CMK (cell line): ENCODE results near the gene ETFB.

Experiments used
- DNase-seq: peaks from one replicate; pipeline ENCODE4 v3.0.0-alpha.2; 2010; ENCODE audit warnings: low read depth

The ETFB gene

DNA sequence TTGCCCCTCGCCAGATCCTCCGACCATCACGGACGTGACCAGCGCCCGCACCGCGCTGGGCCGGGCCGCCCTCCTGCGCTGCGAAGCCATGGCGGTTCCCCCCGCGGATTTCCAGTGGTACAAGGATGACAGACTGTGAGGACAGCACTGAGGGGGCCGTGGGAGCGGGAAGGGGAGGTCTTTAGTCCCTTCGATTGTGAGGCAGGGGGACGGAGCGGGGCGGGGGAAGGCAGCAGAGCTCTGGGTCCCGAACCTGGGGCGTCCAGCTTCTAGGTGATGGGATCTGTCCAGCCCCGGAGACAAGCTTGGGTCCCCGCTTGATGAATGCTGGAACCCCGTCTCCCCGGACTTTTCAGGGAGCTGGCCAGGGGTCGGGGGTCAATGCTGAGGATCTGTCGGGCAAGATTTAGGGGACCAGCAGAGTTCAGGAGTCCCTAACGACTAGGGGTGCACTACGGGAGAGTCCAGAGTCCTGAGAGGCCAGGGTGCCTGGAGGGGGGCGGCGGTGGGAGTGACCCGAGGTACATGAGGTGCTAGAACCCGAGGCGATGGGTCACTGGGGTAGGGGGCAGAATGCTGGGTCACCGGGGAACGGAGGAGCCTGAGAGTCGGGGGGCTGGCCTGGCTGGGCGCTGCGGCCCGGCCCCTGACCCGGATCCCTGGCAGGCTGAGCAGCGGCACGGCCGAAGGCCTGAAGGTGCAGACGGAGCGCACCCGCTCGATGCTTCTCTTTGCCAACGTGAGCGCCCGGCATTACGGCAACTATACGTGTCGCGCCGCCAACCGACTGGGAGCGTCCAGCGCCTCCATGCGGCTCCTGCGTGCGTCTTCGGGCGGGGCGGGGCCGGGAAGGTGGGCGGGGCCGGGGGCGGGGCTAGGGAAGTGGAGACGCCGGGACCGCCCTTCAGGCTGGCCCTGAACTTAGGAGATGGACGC, 38.9 kb downstream of the ETFB start:
- DNase-seq: peak; percentile 30

DNA sequence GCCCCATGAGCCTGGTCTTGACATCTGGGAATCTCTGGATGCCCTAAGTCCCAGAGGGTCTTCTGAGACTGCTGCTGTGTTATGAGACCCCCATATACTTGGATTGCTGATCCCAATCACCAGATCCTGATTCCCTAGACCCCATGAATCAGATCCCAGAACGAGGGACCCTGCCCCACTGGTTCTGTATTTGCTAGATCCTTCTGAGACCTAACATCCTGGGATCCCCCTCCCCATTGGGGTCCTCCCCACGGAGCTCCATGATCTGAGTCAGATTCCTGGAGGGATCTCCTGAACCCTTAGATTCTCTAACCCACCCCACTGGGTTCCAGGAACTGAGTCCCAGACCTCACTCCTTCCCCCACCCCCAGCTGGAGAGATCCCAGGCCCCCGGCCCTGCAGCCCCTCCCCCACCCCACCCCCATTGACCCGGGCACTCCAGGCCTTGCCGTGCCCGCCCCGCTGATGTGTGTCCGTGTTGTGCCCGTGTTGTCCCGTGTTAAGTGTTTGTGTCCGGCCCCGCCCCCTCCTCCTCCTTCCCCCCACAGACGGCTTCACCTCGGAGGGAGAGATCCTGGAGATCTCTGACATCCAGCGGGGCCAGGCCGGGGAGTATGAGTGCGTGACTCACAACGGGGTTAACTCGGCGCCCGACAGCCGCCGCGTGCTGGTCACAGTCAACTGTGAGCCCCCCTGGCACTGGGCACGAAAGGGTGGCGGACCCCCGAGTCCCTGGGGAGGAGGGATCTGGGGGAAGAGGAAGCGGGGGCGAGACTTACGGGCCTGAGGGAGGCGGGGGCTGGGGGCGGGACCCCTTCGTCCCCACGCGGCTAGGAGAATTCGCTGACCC, 39.7 kb downstream of the ETFB start:
- DNase-seq: no peak

DNA sequence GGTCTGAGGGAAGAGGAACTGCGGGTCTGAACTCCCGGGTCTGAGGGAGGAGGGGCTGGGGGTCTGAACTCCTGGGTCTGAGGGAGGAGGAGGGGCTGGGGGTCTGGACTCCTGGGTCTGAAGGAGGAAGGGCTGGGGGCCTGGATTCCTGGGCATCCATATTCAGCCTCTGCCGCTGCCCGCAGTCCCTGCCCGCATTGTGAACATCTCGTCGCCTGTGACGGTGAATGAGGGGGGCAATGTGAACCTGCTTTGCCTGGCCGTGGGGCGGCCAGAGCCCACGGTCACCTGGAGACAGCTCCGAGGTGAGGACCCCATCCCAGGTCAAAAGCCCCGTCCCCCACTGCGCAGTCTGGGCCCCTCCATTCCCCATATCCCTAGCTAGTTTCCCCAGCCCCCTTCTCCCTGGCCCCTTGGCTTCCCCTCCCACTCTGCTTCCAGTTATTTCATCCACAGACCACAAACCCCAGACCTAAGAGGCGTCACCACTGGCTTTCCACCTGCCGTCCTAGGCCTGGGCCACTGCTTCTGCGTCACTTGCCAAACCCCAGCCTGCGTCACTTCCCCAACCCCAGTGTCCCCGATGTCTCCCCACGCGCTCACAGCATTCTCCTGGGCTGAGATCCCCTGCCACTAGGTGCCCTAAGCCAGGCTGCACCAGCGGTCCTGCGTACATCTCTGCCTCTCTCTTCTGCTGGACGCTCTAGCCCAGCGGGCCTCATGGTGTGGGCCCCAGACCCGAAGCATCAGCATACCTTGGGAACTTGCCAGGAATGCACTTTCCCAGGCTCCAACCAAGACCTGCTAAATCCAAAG, 40.8 kb downstream of the ETFB start:
- no peak for DNase-seq

DNA sequence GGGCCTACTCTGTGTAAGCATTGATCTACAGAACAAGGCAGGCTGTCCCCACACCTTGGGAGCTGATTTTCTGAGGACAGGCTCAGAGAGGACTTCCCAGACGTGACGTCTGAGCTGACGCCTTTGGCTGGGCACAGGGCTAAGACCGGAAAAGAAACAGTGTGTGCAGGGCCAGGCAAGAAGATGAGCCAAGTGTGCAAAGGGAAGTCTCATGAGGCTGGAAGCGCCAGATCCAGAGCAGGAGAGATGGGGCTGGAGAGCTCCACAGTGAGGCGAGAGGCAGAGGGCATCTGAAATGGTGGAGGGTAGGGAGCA, 42.1 kb downstream of the ETFB start:
- DNase-seq: no peak

DNA sequence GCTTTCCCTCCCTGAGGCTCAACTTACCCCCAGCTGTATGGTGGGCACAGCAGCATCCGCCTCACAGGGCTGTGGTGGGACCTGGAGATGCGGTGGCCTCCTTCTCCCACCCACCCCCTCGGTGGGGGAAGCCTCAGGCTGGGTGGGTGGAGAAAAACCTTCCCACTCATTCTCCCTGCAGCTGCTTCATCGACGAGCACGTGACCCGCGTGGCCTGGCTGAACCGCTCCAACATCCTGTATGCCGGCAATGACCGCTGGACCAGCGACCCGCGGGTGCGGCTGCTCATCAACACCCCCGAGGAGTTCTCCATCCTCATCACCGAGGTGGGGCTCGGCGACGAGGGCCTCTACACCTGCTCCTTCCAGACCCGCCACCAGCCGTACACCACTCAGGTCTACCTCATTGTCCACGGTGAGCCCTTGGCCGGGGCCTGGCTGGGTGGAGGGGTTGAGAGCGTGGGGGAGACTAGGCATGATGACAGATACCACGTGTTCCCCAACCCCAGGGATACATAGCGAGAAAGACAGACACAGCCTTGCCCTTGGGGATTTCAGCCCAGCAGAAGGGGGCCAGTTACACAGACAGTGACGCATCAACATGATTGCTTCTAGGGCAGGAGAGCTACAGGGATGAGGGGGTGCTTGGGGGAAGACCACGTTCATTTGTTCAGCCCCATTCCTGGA, 42.6 kb downstream of the ETFB start:
- no peak for DNase-seq

DNA sequence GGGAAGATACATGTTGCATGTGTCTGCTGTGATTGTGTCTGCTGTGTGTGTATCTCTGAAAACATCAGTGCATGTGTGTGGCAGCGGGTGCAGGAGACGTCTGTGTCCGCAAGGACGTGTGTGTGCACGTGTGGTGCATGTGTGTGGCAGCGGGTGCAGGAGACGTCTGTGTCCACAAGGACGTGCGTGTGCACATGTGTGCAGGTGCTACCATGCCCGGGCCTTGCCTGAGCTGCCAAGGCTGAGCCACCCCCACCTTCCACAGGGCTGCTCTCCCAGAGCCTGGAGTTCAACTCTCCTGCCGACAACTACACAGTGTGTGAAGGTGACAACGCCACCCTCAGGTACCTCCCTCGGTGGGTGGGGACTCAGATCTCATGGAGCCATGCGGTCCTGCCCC, 44.4 kb downstream of the ETFB start:
- DNase-seq: no peak

DNA sequence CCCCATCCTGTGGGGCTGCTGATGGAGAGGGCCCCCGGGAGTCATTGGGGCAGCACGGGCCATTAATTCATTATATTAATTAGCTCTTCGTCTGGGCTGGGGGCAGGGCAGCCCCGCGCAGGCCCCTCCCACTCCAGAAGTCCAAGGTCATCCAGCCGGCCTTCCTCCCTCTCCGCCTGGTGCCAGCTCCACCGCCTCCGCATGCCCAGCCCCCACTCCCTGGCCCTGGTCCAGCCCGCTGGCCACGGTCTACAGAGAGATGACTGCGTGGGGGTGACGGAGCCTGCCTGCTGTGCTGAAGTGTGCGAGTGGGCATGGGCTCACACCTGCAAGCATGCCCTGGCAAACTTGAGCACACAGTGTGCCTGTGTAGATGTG, 45.9 kb downstream of the ETFB start:
- no peak for DNase-seq

DNA sequence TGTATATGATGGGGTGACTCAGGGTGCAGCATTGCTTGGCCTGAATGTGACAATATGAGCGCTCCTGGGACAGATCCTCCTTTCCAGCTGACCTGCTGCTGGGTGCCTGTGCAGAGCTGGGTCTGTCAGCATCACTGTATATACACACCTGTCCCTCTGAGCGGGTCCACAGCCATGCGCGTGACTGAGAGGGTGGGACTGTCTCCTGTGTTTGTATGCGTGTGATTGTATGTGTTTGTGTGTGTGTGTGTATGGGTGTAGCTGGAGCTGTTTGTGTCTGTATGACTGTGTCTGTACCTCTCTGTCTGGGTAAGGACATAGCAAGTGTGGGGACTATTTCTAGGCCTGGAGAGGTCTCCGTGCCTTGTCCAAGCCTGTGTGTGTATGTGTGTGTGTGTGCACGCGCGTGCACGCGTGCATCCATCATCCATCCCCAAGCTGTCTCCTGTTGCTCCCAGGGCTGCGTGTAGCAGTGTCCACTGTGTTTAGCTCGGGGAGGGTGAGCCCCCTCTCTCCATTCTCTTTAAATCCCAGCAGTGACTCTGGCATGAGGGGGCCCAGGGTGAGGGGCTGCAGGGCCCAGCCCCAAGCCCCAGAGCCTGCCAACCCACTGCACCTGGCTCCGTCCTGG, 46.4 kb downstream of the ETFB start:
- no peak for DNase-seq

DNA sequence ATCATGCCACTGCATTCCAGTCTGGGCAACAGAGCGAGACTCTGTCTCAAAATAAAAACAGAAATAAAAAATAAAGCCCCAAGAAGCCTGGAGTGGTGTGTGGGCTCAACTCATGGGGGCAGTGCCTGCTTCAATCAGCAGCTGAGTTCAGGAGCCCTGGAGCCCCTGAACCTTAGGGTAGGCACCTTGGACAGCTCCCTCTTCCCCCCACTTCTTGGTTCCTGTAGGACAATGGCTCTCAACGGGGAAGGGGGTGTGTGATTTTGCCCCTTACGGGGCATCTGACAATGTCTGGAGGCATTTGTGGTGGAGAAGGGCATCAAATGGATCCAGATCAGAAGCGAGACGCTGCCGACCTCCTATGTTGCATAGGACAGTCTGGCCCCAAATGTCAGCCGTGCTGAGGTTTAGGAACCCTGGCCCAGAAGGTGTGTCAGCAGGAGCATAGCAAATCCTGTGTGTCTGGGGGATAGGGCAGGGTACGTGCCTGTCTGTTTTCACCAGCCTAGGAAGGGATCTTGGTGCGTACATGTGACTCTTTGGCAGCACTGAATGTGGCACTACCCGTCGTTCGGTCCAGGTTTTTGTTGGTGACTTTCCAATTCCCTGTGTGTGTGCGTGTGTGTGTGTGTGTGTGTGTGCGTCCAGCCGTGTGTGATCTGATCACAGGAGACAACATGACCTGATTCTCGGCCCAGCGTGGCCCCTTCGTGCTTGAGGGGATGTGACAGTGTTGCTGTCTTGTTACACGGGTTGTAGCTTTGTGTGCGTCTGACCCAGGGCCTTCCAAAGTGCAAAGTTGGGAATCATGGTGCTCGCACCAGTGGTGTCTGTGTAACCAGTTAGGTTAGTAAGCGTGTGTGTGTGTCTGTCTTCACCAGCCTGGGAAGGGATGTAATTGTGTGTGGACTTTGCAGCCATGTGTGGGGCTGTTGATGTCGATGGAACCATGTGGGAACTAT, 47.2 kb downstream of the ETFB start:
- DNase-seq: no peak

DNA sequence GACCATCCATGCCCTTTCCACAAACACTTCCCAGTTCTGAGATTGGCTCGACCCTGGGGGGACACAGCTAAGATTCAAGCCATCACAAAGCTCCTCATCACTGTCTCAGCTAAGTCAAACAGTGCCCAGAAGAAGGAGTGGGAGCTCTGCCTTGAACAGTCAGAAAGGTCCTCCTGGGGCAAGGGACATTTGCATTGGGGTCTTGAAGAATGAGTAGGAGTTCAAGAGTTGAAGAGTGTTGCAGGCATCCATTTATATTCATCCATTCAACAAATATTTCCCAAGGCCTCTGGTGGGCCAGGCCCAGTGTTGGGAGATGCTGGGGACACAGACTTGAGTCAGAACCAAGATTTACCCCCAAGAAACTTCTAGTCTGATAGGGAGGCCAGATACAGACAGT, 48.2 kb downstream of the ETFB start:
- no peak for DNase-seq

DNA sequence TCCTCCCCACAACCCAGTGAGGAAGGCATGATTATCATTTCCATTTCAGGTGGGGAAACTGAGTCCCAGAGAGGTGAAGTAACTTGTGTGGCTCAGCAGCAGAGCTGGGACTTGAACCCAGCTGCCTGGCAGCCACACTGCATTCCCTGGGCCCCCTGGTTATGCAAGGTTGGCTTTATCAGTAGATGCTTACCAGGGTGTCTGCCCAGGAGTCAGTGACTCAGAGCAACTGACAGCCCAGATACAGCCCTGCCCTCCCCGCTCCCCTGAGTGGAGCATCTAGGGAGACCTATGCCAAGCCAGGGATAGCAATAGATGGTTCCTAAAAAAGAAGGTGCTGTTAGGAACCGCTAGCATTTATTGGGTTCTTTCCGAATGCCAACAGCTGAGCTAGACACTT, 48.8 kb downstream of the ETFB start:
- DNase-seq: no peak

DNA sequence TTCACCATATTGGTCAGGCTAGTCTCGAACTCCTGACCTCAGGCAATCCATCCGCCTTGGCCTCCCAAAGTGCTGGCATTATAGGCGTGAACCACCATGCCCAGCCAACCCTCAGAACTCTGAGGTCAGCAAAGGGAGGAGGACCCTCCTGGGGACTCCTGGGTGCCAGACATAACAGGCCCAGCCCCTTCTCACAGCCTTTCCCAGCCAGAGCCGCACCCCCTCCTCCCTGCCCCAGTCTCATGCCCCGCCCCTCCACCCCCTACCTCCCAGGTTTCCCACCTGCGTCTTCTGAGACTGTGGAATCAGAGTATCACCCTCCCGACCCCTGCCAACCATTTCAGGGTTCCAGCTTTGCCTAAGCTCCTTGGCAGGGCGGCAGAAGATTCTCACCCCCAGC, 49.5 kb downstream of the ETFB start:
- no peak for DNase-seq

DNA sequence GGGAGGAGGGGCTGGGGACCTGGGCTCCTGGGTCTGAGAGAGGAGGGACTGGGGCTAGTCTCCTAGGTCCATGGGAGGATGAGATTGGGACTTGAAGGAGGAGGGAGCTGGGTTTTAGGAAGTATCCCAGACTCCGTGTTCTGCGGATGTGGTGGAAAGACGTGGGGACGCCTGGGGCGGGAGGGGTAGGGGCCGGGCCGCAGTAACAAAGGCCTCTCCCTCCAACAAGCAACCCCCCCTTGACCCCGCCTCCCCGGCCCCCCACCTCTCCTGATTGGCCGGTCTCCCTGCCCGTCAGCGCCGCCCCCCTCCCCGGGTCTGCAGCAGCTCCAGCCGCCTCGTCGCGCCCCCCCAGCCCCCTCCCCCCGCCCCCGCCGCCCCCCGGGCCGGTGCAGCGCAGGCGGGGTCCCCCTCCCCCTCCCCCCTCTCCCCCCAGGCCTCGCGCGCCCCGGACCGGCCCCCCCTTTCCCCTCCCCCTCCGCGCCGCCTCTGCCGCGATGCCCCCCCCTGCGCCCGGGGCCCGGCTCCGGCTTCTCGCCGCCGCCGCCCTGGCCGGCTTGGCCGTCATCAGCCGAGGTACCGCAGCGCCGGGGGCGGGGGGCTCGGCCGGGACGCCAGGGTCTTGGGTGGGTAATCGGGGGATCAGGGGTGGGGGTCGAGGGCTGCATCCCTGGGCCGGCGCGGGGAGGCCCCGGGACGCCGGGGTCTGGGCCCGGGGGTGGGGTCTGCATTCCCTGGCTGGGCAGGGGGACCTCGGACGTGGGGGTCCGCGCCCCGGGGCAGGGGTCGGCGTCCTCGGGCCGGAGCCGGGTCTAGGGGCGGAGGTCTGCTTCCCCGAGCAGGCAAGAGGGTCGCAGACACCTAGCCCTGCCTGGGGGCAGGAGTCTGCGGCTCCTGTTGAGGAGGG, 54.6 kb downstream of the ETFB start, which contains the start of gene IGLON5:
Gene IGLON5, plus strand, starts transcription at position 294 of the 907 bp plus-strand sequence. Its CDS starts 204 bp downstream, at position 498.
- DNase-seq: no peak

DNA sequence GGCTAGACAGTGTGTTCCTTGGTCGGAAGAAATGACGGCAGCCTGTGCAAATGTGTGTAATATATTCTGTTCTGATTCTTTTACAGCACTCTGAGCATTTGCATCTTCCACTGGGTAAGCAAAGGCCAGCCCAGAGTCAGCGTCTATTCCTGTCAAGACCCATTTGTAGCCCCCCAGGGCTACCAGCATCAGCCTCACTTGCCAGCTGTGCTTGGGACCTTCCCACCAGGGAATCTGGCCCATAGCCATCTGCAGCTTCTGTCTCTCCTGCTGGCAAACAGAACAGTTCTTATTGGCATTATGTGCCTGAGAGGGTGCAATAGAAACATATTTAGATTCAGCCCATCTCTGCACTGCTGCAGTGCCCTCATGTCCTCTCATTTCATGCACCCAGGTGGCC, 60.7 kb downstream of the ETFB start:
- DNase-seq: no peak

DNA sequence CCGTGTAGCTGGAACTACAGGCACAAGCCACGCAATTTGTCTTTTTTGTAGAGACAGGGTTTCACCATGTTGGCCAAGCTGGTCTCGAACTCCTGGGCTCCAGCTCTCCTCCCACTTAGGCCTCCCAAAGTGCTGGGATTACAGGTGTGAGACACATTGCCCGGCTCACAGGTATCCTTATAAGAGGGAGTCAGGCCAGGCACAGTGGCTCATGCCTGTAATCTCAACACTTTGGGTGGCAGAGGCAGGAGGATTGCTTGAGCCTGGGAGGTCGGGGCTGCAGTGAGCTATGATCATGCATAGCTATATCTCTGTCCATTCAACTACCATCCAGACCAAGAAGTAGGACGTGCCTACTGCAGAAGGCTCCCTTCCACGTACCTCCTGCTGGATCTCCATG, 64.9 kb downstream of the ETFB start:
- DNase-seq: no peak

DNA sequence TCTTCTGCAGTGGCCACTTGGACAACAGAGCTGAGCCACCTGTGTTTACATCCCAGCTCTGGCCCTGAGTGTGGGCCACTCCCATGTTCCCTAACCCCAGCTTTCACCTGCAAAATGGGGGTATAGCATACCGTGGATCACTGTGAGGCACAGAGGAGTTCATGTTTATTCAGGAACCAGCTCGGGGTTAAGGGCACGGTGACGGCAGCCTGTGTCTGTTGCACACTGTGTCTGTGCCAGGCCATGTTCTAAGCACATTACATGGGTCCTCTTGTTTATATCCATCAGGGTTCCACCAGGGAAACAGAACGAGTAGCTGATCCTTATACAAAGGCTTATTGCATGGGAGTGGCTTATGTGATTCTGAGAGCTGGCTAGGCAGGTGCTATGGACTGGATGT, 68.8 kb downstream of the ETFB start:
- no peak for DNase-seq

DNA sequence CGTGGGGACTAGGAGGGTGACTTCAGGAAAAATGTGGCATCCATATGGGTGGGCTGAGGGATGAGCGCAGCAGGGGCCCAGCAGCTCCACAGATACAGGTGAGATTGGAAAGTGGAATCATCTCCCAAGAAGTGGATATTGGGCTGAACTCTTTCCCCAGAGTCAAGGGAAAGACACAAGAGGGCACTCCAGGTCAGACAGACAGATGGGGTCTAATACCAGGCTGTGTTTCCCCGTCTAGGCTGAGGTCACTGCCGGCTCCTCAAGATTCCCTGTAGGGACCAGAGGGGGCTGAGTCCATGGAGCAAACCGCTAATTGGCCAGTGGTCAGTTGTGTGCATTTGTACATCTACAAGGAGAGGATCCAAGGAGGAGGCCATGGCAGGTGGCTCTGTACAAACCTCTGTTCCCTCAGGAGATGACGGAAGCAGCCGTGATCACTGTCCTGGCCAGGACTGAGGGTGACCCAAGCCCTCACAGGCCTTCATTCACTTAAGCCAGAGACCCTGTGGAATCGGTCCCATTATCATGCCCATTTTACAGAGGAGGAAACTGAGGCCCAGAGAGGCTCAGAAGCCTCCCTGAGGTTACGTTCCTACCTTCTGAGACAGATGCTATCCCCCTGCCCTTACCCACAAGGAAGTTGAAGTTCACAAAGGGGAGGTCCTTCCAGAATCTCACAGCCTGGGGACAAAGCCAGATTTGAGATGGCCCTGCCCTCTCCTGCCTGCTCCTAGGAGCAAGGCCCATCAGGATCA, 69.7 kb downstream of the ETFB start:
- DNase-seq: no peak

DNA sequence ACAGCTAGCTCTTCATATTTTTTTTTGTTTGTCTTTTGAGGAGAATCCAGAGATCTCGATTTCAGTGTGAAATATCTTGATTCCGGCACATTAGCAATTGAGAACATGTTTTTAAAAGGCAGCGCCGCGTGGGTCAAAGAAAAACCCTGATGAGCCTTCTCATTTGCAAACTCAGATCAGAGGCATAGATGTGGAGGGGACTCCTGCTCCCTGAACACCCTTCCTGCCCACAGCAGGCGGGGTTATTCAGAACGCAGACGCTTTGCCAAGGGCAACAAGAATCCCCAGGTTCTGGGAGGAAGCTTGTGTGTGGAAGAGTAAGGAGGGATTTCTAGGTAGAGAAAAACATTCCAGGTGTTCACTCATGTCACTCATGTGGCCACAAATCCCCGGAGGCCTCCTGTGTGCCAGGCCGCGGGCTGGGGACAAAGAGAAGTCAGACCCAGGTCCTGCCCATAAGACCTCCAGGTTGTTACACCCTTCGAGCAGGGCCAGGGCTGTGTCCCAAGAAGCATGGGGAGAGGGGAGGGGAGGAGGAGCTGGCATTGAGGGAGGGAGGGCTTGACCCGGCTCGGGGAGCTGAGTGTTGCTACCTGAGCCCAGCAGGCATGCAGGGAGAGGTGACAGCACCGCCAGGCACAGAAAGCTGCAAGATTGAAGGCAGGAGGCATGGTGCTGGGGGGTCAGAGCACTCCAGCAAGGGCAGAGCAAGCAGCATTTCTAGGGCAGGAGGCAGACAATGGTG, 70.6 kb downstream of the ETFB start:
- no peak for DNase-seq
